HepG2 (cell line): ENCODE results near the gene LLGL2. TPM values are rescaled to one million over a fixed set of nuclear protein-coding genes. Genes with fewer than 3 reads are reported as not detected.

Source experiments
- AKAP8 ChIP-seq: sonication (generic); formaldehyde crosslinking; IDR thresholded peaks from 2 replicates; pipeline ENCODE4 v1.5.1; 2020; ENCODE audit warnings: mild to moderate bottlenecking, missing genetic modification reagents
- BCL6 ChIP-seq: IDR thresholded peaks from 2 replicates; pipeline ENCODE4 v1.6.1; 2016; ENCODE audit warnings: missing genetic modification reagents, missing compliant biosample characterization
- BRD4 ChIP-seq: sonication (generic); formaldehyde crosslinking; IDR thresholded peaks from 2 replicates; pipeline ENCODE4 v1.4.0; 2020; ENCODE audit warnings: missing genetic modification reagents
- IRF9 ChIP-seq: sonication (generic); formaldehyde crosslinking; IDR thresholded peaks from 2 replicates; pipeline ENCODE4 v1.8.0; 2022; ENCODE audit warnings: missing genetic modification reagents, mild to moderate bottlenecking, borderline replicate concordance
- NFE2L2 ChIP-seq: fragments of 150-350 bp; IDR thresholded peaks from 2 replicates; pipeline ENCODE4 v1.6.1; 2014; ENCODE audit warnings: low read length
- NONO ChIP-seq, 2 experiments: fragments of 450-650 bp in 1 of 2; sonication (generic) in 1 of 2; formaldehyde crosslinking in 1 of 2; IDR thresholded peaks in 1 of 2; conservative IDR thresholded peaks in 1 of 2; 2 replicates each; pipeline versions ENCODE4 v1.6.1 to v1.8.0; 2017 to 2022; ENCODE audit warnings: mild to moderate bottlenecking in 1 of 2, missing genetic modification reagents in 1 of 2, moderate library complexity in 1 of 2
- ZHX1 ChIP-seq: sonication (generic); formaldehyde crosslinking; IDR thresholded peaks from 2 replicates; pipeline ENCODE4 v1.8.1; 2022; ENCODE audit warnings: low read depth, mild to moderate bottlenecking, missing genetic modification reagents
- ZNF431 ChIP-seq: sonication (generic); formaldehyde crosslinking; IDR thresholded peaks from 2 replicates; pipeline ENCODE4 v1.9.0; 2022; ENCODE audit warnings: missing genetic modification reagents, low read depth, mild to moderate bottlenecking, borderline replicate concordance
- ZNF567 ChIP-seq: sonication (generic); formaldehyde crosslinking; IDR thresholded peaks from 2 replicates; pipeline ENCODE4 v1.8.1; 2023; ENCODE audit warnings: mild to moderate bottlenecking, missing genetic modification reagents, borderline replicate concordance
- ZNF839 ChIP-seq: sonication (generic); formaldehyde crosslinking; IDR thresholded peaks from 2 replicates; pipeline ENCODE4 v1.4.0; 2020; ENCODE audit warnings: missing genetic modification reagents, mild to moderate bottlenecking, borderline replicate concordance
- polyA plus RNA-seq, 8 experiments: library from polyadenylated mRNA; depleted of rRNA in 3 of 8; stranded (reverse) in 7 of 8; unstranded in 1 of 8; fragments of >200 nt; fragmentation: Illumina TruSeq in 4 of 8; extraction: Trizol in 4 of 8; gene quantifications; 2 replicates each; pipeline versions ENCODE4 v1.2.1 to v1.2.3, GENCODE V29; 2011 to 2016; ENCODE audit warnings: low read depth in 4 of 8, missing spikeins in 1 of 8, mixed read lengths in 1 of 8; ENCODE audit not compliant: insufficient read depth in 1 of 8
- total RNA-seq, 5 experiments: library from RNA; depleted of rRNA; stranded (reverse); fragments of >200 nt; fragmentation: Illumina TruSeq; extraction: Trizol; gene quantifications; 2 replicates each; pipeline ENCODE4 v1.2.3, GENCODE V29; 2016; ENCODE audit warnings: low read depth in 1 of 5
- TF ChIP-seq, protein P1 (sequence below), 2 experiments: sonication (generic) in 1 of 2; formaldehyde crosslinking in 1 of 2; IDR thresholded peaks; 2 replicates each; pipeline versions ENCODE4 v1.4.0 to v1.6.1; 2018 to 2020; ENCODE audit warnings: missing genetic modification reagents in 2 of 2, borderline replicate concordance in 1 of 2, low read depth in 1 of 2, mild to moderate bottlenecking in 1 of 2, missing biosample characterization in 1 of 2
- TF ChIP-seq, protein P2 (sequence below): sonication (generic); formaldehyde crosslinking; IDR thresholded peaks from 2 replicates; pipeline ENCODE4 v1.4.0; 2020; ENCODE audit warnings: missing genetic modification reagents
- TF ChIP-seq, protein P3 (sequence below): sonication (generic); formaldehyde crosslinking; IDR thresholded peaks from 2 replicates; pipeline ENCODE4 v1.4.0; 2020; ENCODE audit warnings: mild to moderate bottlenecking, low read depth, missing genetic modification reagents
- TF ChIP-seq, protein P4 (sequence below): sonication (generic); formaldehyde crosslinking; IDR thresholded peaks from 2 replicates; pipeline ENCODE4 v1.5.0; 2020; ENCODE audit warnings: missing genetic modification reagents

The LLGL2 gene
- total and polyA plus RNA-seq, 2 of the 13 experiments (the other 11 are each of a cell fraction or from before 2014, with no cell fraction given), result 83.0 to 86.7 TPM

DNA sequence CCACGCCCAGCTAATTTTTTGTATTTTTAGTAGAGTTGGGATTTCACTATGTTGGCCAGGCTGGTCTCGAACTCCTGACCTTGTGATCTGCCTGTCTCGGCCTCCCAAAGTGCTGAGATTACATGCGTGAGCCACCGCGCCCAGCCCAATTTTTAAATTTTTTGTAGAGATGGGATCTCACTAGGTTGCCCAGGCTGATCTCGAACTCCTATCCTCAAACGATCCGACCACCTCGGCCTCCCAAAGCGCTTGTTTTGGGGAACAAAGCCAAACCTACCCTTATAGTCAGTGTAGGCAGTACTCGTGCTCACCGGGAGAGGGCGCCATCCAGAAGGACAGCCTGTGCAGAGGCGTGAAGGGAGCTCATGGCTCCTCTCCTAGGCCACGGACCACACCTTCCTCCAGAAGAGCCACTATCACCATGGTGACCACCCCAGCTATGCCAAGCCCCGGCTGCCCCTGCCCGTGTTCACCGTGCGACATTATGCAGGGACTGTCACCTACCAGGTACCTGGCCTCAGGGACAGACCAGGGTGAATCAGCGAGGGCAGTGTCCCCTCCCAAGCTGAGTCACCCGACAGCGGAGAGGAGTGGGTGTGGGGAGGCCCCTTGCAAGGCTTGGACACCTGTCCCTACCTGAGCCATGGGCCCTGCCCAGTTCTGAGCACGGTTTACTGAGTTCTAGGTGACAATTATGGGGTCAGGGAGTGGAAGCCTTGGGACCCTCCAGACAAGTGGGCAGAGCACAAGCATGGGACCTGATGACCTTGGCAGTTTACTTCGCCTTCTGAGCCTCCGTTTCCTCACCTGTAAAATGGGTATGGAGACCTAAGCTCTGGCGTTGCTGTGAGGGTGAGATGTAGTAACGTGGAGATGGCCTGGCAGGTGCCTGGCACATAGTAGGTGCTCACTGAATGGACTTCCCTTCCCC lies 75.8 kb downstream of the LLGL2 start (continued):
- TF ChIP-seq NFE2L2, result 0 out of 2 replicates have a peak, but pooled peaks have one; percentile 1
- TF ChIP-seq, protein P1, sequence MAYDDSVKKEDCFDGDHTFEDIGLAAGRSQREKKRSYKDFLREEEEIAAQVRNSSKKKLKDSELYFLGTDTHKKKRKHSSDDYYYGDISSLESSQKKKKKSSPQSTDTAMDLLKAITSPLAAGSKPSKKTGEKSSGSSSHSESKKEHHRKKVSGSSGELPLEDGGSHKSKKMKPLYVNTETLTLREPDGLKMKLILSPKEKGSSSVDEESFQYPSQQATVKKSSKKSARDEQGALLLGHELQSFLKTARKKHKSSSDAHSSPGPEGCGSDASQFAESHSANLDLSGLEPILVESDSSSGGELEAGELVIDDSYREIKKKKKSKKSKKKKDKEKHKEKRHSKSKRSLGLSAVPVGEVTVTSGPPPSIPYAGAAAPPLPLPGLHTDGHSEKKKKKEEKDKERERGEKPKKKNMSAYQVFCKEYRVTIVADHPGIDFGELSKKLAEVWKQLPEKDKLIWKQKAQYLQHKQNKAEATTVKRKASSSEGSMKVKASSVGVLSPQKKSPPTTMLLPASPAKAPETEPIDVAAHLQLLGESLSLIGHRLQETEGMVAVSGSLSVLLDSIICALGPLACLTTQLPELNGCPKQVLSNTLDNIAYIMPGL (CRISPR knock-in tag; IDR thresholded peaks at IDR 0.05; ENCODE audit: borderline replicate concordance in 1 of 2, low read depth in 1 of 2), result peak; percentile 29 to 87; a peak in 2 of 4 replicates
- TF ChIP-seq, protein P2, sequence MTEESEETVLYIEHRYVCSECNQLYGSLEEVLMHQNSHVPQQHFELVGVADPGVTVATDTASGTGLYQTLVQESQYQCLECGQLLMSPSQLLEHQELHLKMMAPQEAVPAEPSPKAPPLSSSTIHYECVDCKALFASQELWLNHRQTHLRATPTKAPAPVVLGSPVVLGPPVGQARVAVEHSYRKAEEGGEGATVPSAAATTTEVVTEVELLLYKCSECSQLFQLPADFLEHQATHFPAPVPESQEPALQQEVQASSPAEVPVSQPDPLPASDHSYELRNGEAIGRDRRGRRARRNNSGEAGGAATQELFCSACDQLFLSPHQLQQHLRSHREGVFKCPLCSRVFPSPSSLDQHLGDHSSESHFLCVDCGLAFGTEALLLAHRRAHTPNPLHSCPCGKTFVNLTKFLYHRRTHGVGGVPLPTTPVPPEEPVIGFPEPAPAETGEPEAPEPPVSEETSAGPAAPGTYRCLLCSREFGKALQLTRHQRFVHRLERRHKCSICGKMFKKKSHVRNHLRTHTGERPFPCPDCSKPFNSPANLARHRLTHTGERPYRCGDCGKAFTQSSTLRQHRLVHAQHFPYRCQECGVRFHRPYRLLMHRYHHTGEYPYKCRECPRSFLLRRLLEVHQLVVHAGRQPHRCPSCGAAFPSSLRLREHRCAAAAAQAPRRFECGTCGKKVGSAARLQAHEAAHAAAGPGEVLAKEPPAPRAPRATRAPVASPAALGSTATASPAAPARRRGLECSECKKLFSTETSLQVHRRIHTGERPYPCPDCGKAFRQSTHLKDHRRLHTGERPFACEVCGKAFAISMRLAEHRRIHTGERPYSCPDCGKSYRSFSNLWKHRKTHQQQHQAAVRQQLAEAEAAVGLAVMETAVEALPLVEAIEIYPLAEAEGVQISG, result peak; percentile 60
- no peak for TF ChIP-seq ZNF431 (CRISPR knock-in tag)
- no peak for TF ChIP-seq ZHX1
- TF ChIP-seq AKAP8 (CRISPR knock-in tag), result no peak
- TF ChIP-seq BRD4 (CRISPR knock-in tag), result no peak
- TF ChIP-seq BCL6, result no peak
- TF ChIP-seq, protein P3, sequence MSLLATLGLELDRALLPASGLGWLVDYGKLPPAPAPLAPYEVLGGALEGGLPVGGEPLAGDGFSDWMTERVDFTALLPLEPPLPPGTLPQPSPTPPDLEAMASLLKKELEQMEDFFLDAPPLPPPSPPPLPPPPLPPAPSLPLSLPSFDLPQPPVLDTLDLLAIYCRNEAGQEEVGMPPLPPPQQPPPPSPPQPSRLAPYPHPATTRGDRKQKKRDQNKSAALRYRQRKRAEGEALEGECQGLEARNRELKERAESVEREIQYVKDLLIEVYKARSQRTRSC (CRISPR knock-in tag), result no peak
- 0 out of 2 replicates have a peak, but pooled peaks have one; percentile 63 for TF ChIP-seq IRF9
- no peak for TF ChIP-seq ZNF567
- no peak for TF ChIP-seq ZNF839 (CRISPR knock-in tag)
- no peak for TF ChIP-seq NONO (IDR thresholded peaks at IDR 0.05)
- TF ChIP-seq NONO (CRISPR knock-in tag; conservative IDR thresholded peaks at IDR 0.05), result peak; percentile 64
- TF ChIP-seq, protein P4, sequence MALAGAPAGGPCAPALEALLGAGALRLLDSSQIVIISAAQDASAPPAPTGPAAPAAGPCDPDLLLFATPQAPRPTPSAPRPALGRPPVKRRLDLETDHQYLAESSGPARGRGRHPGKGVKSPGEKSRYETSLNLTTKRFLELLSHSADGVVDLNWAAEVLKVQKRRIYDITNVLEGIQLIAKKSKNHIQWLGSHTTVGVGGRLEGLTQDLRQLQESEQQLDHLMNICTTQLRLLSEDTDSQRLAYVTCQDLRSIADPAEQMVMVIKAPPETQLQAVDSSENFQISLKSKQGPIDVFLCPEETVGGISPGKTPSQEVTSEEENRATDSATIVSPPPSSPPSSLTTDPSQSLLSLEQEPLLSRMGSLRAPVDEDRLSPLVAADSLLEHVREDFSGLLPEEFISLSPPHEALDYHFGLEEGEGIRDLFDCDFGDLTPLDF, result no peak
